ENCODE data around the gene SLC13A5.

- TF ChIP-seq, protein P1, sequence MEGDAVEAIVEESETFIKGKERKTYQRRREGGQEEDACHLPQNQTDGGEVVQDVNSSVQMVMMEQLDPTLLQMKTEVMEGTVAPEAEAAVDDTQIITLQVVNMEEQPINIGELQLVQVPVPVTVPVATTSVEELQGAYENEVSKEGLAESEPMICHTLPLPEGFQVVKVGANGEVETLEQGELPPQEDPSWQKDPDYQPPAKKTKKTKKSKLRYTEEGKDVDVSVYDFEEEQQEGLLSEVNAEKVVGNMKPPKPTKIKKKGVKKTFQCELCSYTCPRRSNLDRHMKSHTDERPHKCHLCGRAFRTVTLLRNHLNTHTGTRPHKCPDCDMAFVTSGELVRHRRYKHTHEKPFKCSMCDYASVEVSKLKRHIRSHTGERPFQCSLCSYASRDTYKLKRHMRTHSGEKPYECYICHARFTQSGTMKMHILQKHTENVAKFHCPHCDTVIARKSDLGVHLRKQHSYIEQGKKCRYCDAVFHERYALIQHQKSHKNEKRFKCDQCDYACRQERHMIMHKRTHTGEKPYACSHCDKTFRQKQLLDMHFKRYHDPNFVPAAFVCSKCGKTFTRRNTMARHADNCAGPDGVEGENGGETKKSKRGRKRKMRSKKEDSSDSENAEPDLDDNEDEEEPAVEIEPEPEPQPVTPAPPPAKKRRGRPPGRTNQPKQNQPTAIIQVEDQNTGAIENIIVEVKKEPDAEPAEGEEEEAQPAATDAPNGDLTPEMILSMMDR (IDR thresholded peaks at IDR 0.05 in 2 of 3, conservative IDR thresholded peaks at IDR 0.05 in 1 of 3; ENCODE audit: borderline replicate concordance in 1 of 3, insufficient read depth in 1 of 3, low read depth in 2 of 3, low read length in 2 of 3) = no peak
- TF ChIP-seq POLR2A (IDR thresholded peaks at IDR 0.05; ENCODE audit: borderline replicate concordance, extremely low read depth, insufficient read depth, insufficient read length) (no peak), SP1 (IDR thresholded peaks at IDR 0.05; ENCODE audit: low read depth) (no peak), EZH2 (IDR thresholded peaks at IDR 0.05) (no peak), EGR1 (IDR thresholded peaks at IDR 0.05; ENCODE audit: low read depth) (no peak), JUND (IDR thresholded peaks at IDR 0.05) (no peak), ATF3 (IDR thresholded peaks at IDR 0.05) (no peak)
- TF ChIP-seq, protein P2, sequence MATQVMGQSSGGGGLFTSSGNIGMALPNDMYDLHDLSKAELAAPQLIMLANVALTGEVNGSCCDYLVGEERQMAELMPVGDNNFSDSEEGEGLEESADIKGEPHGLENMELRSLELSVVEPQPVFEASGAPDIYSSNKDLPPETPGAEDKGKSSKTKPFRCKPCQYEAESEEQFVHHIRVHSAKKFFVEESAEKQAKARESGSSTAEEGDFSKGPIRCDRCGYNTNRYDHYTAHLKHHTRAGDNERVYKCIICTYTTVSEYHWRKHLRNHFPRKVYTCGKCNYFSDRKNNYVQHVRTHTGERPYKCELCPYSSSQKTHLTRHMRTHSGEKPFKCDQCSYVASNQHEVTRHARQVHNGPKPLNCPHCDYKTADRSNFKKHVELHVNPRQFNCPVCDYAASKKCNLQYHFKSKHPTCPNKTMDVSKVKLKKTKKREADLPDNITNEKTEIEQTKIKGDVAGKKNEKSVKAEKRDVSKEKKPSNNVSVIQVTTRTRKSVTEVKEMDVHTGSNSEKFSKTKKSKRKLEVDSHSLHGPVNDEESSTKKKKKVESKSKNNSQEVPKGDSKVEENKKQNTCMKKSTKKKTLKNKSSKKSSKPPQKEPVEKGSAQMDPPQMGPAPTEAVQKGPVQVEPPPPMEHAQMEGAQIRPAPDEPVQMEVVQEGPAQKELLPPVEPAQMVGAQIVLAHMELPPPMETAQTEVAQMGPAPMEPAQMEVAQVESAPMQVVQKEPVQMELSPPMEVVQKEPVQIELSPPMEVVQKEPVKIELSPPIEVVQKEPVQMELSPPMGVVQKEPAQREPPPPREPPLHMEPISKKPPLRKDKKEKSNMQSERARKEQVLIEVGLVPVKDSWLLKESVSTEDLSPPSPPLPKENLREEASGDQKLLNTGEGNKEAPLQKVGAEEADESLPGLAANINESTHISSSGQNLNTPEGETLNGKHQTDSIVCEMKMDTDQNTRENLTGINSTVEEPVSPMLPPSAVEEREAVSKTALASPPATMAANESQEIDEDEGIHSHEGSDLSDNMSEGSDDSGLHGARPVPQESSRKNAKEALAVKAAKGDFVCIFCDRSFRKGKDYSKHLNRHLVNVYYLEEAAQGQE (IDR thresholded peaks at IDR 0.05; ENCODE audit: low read depth) = no peak
Measured at GRCh38 chr17:6677158-6677831, 35.9 kb downstream of the SLC13A5 start.
